GM12872 (cell line): ENCODE data around the gene ZNF132.

Experiments used
- TF ChIP-seq, protein P1 (sequence below): IDR thresholded peaks from 3 replicates; pipeline ENCODE4 v1.5.1; 2011; ENCODE audit warnings: low read depth, mild to moderate bottlenecking, low read length, moderate library complexity; ENCODE audit not compliant: insufficient read depth

Gene ZNF132

DNA sequence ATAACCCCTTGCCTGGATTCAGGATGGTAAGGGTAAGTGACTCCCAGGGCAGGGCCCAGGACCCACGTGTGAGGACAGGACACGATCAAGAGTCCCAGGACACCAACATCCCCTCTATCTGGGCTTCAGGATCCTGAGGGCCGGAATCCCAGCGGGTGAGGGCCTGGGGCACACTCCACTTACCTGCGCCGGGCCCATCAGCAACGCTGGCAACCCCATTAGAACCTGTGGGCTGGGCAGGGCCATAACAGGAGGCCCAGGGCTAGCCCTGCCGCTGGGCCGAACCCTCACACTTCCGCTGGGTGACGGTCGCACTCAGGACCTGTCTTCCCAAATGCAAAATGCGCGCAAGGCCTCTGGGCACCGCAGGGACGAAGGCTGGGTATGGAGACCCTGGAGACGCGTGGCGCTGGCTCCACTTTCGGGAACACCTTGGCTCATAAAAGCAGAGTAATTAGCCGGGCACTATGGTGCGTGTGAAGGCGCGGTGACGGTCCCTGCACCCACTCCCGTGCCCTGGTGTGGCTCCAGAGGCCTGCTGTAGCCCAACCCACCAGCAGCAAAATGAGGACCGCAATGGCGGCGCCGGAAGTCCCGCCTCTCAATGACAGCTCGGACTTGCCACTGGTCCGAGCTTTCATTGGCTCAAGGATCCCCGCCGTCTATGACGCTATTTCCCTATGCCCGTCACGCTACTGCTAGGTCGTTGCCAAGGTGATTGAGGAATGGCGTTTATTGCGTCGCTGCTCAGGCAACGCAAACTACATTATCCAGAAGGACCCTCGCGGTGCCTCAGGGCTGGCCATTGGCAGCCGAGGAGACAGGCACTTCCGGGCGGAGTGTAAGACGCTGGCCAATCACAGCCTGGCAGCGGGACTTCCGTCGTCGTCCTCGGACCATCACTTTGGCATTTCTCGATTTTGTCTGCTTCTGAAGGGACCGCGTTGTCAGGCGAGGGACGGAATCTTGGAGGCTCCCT lies at the start of gene ZNF132:
TSS of gene ZNF132 (minus strand) at position 578 of the 979 bp plus-strand sequence. CDS start at position 246, 332 bp downstream.
- TF ChIP-seq, protein P1, sequence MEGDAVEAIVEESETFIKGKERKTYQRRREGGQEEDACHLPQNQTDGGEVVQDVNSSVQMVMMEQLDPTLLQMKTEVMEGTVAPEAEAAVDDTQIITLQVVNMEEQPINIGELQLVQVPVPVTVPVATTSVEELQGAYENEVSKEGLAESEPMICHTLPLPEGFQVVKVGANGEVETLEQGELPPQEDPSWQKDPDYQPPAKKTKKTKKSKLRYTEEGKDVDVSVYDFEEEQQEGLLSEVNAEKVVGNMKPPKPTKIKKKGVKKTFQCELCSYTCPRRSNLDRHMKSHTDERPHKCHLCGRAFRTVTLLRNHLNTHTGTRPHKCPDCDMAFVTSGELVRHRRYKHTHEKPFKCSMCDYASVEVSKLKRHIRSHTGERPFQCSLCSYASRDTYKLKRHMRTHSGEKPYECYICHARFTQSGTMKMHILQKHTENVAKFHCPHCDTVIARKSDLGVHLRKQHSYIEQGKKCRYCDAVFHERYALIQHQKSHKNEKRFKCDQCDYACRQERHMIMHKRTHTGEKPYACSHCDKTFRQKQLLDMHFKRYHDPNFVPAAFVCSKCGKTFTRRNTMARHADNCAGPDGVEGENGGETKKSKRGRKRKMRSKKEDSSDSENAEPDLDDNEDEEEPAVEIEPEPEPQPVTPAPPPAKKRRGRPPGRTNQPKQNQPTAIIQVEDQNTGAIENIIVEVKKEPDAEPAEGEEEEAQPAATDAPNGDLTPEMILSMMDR: no peak

DNA sequence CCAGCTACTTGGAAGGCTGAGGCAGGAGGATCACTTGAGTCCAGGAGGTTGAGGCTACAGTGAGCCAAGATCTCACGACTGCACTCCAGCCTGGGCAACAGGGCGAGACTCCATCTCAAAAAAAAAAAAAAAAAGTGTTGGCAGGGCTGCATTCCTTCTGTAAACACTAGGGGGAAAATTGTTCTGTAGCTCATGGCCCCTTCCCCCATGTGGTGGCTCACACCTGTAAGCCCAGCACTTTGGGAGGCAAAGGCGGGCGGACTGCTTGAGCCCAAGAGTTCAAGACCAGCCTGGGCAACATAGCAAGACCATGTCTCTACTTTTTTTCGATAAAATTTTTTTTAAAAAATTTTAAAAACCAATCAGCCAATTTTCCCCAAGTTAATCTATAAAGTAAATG lies 44.4 kb upstream of the ZNF132 start:
- TF ChIP-seq, protein P1: 0 out of 3 replicates have a peak, but pooled peaks have one; percentile 12

DNA sequence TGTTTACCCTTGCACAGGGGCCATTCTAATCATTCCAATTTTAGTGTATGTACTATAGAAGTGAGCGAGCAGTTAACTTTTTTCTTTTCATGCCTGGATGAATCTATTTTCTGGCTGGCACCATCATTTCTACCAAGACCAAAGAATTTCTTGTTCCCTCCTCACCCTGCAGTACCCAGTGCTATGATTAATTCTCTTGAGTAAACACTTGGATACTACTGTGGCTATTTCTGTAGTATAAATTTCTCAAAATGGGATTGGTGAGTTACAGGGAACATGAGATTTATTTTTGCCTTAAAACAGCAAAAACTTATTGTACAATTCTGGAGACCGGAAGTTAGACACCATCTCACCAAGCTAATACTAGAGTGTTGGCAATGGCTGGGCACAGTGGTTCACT lies 43.8 kb upstream of the ZNF132 start:
- TF ChIP-seq, protein P1: no peak

DNA sequence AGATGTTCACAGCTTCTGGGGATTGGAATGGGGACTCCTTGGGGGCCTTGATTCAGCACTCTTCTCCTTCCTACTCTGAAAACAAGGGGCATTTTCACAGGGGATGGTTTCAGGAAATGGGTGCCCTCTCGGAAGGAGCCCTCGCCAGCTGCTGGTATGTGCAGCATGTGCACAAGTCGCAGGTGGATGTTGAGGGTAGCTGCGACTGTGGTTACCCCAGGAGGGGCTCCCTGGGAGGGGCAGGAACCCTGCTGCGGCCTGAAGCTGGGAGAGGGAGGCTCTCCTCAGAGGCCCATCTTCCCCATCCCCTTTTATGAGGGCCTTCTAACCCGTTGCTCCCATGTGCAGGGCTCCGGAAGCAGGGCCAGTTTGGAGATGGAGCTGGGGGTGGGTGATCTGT lies 42.4 kb upstream of the ZNF132 start:
- TF ChIP-seq, protein P1: no peak

DNA sequence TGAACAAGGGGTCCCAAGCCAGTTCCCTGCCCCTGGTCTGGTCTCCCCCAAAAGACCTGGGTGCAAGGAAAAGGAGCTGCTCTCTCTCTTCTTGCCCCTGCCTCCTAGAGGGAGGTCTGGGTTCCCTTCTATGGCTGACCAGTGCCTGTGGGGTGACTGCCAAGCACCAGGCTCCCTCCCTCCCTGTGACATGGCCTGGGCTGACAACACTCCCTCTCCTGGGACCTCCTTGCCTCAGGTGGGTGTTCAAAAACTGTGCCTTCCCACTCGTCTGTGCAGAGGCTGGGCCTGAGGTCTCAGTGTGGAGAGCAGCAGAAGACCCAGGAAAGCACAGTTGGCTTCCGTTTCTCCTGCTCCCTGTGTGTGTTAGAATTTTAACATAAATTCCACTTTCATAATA lies 40.9 kb upstream of the ZNF132 start:
- TF ChIP-seq, protein P1: no peak

DNA sequence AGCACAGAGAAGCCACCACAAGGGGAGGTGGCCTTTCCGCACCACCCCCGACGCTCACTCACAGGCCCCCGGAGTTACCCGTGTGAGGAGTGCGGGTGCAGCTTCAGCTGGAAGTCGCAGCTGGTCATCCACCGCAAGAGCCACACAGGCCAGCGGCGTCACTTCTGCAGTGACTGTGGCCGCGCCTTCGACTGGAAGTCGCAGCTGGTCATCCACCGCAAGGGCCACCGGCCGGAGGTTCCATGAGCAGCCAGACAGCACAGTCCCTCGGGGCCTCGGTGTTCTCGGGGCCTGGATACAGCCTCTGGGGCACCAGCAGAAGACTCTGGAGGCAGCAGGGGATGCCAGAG lies 40.5 kb upstream of the ZNF132 start:
- TF ChIP-seq, protein P1: no peak

DNA sequence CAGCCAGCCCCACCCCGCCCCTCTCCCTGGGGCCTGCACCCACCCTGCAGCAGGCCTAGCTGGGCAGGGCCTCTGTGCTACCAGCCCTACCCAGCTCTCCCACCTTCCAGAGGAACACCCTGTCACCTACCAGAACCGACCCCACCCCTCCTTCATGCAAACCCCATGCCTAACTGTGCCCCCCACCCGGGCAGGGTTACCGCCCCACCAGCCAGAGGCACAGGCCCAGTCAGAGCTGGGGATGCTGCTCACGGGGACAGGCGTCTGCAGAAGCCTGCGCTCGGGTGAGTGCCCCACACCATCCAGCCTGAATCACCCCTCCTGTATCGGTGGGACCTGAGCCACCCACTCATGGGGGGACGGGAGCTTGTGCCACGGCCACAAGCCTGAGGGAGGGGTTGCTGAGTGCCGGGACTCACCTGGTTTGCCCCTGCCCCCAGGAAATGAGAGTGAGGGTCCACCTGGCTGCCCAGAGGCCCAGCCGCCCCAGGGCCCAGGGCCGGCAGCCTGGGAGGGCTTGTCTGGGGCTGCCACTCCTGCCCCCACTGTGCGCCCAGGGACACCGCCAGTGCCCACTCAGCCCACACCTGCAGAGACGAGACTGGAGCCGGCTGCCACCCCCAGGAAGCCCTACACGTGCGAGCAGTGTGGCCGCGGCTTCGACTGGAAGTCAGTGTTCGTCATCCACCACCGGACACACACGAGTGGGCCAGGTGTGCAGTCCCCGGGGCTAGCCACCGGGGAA lies 40.0 kb upstream of the ZNF132 start:
- TF ChIP-seq, protein P1: no peak
